HG03558 (cell line): ENCODE data around the gene FAM118B.

Experiments used
- ATAC-seq: cut with Tn5 transposase; IDR thresholded peaks from one replicate; pipeline ENCODE4 v1.9.1; 2021; ENCODE audit warnings: moderate number of reproducible peaks; ENCODE audit not compliant: unreplicated experiment; ENCODE audit errors: extremely low read depth

Gene FAM118B

DNA sequence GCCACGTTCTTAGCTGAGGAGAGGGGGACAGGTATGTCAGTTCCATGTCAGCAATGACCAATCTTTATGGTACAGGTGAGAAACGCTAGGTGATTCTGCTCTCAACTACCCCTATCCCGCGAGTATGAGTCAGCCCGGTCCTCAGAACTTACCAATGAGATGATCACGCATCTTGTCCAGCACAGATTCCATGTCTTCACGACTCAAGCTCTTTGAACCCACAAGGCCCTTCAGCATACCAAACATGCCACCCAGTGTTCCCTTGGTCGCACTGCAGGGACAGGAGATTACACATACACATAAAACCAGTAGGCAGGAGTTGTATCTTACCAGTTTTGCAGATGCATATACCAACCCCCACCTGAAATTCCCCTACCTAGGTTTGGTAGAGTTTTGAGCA lies 54.2 kb downstream of the FAM118B start:
- ATAC-seq, result no peak

DNA sequence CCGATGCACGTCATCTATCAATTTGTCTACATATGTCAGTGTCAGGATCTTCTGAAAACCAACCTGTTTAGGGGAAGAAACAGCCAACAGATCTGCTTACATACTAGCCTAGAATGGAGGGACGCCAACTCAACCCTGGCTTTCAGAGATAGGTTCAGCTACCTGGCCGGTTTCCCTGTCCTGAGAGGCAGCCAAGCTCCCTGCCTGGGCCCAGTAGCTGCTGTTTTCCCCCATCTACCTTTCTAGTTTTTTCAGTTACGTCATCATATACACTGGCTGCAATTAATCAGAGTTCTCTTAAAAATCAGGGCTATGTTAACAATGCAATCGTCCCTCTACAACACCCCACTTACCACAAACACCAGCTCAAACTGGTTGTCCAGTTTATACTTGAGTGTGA lies 56.1 kb downstream of the FAM118B start:
- ATAC-seq, result no peak

DNA sequence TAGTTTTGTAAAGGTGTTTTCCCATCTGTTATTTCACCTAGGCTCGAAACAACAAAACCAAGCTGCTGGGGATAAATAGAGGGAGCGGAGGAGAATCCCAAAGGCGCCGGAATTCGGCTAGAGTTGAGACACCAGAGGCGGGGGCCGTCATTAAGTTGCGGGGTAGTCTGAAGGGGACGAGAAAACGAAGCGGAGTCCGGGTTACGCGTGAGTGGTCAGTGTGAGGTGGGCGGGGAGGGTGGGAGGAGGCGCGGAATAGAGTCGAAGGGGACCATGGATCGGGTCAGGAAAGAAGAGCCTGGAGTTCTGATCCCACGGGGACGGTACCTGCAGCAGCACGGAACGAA lies 56.8 kb downstream of the FAM118B start:
- no peak for ATAC-seq

DNA sequence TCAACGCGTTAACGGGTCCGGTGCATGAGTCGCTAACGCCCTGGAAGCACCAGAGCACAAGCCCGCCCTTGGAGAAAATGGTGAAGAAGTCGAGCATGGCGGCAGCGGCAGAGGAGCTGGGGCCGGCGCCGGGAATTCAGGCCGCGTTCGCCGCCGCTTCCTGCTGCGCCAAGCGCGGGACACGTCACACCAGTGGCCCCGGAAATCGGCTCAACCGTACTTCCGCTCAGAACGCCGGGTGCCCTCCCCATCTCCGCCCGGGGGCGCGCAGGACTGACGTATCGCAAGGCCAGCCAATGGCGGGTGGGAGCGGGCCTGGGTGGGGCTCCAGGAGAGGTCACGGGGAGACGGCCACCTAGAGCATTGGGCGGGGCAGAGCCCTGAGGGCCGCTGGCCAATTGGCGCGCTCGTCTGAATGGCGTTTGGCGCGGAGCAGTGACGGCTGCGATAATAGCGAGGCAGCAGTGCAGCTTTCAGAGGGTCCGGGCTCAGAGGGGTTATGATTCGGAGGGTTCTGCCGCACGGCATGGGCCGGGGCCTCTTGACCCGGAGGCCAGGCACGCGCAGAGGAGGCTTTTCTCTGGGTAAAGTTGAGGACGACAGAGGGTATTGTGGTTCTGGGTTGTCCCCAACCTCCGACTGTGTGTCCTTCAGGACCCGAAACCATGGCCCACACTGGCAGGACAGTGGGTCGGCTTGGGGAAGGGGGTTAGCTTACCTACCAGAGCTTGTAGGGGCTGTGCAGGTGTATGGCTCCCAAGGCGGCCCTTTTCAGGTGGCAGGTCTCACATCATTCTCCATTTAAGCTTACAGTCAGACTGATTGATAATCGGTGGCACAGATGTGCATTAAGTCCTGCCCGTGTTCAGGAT lies 57.4 kb downstream of the FAM118B start, which contains the start of the genes FOXRED1 and SRPRA:
FOXRED1 (plus strand) TSS at position 447 of the 872 bp plus-strand sequence; CDS start at position 500, 53 bp downstream.
SRPRA (minus strand) TSS at position 188 of the 872 bp plus-strand sequence; CDS start at position 97, 91 bp downstream.
- peak; percentile 96 for ATAC-seq

DNA sequence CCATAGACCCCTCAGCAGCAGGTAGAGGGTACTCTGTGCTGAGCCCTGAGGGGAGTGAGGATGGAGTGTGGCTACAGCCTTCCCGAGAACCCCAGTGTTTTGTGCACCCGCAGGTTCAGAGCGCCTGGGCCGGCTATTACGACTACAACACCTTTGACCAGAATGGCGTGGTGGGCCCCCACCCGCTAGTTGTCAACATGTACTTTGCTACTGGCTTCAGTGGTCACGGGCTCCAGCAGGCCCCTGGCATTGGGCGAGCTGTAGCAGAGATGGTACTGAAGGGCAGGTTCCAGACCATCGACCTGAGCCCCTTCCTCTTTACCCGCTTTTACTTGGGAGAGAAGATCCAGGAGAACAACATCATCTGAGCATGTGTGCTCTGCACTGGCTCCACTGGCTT lies 65.7 kb downstream of the FAM118B start:
- ATAC-seq, result no peak

DNA sequence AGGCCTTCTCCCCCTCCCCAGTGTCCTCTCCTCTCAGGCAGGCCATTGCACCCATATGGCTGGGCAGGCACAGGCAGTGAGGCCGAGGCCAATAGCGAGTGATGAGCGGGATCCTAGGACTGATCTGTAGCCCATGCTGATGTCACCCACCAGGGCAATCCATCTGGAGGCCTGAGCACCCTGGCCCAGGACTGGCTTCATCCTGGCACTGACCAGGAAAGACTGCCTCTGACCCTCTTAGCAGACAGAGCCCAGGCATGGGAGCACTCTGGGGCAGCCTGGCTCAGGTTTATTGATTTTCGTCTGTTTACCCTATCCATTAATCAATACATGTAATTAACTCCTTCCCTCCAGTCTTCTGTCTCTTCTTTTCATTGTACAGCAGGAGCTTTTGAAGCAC lies 66.2 kb downstream of the FAM118B start:
- no peak for ATAC-seq

DNA sequence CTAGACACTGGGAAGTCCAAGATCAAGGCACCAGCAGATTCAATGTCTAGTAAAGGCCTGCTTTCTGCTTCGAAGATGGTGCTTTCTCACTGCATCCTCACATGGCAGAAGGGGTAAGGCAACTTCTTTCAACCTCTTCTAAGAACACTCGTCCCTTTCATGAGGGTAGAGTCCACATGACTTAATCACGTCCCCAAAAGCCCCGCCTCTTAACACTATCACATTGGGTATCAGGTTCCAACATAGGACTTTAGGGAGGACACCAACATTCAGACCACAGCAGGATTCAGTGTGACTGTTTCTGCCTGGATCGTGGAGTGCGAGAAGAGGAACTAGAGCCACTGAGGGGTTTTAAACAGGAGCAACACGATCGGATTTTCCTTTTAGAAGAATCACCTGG lies 67.6 kb downstream of the FAM118B start:
- no peak for ATAC-seq

DNA sequence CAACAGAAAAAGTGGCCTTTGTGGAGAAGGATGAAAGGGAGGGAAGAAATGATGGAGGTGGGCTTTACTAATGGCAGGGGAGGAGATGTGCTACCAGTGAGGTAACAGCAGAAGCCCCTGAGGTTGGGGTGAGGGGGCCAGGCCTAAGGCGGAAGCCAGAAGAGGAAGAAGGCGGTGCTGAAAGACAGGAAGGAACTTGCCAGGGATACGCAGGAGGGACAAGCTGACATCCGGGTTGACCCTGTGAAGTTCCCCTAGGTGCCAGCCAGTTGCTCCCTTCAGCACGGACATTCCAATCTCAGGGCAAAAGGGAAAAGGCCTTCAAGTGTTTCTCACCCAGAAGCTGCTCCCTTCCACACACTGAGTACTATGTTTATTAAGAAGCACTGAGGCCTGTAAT lies 69.0 kb downstream of the FAM118B start:
- no peak for ATAC-seq

DNA sequence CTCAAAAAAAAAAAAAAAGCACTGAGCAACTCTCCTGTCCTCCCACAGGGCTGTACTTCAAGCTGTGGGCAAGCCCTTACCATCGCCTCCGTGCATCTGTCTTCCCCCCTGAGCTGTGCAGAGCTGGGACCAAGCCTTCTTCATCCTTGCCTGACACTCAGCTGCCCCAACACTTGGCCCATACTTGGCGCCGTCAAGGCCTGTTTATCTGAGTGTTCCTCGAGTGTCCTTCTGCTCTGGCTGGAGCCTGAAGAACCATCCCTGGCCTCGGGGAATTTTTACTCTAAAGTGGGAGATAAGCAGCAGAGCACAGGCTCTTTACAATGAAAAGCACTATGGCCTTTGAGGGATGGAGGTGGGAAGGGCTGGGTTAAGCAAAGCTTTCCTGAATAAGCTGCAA lies 69.7 kb downstream of the FAM118B start:
- no peak for ATAC-seq

DNA sequence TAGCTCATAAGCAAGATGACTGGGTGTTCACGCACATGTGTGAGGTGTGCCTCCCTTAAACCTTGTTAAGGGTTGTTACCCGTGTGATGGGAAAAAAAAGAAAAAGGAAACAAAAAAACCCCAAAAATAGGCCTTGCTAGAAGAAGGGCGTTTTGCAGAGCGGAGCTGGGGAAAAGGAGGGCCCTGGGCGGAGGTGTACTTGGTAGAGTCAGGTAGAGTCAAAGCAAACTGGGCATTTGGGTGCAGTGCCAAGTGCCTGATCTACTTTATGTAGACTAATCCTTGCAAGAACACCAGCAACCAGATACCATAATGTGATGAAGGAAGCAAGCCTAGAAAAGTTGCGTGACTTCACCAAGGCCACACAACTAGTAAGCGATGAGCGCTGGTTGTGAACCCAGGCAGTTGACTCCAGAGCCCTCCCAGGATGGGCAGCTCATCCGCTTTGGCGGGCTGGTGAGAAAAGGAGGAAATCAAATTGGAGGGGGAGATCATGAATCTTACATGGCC lies 70.1 kb downstream of the FAM118B start:
- ATAC-seq, result no peak

DNA sequence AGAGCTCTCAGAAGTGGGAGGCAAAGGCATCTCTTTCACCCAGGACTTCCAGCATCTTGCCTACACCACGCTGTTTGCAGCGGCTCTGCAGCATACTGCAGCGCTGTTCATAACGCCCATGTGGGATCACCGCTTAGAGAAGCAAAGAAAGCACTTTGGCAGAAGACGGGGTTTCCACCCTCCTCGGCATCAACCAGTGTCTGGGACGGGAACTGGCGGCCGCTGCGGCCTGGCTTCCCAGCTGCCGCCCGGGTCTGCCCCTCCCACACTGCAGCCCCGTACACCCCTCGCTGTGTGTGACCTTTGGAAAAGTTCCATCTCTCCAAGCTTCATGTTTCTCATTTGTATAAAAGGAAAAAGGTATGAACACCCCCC lies 70.8 kb downstream of the FAM118B start:
- no peak for ATAC-seq

DNA sequence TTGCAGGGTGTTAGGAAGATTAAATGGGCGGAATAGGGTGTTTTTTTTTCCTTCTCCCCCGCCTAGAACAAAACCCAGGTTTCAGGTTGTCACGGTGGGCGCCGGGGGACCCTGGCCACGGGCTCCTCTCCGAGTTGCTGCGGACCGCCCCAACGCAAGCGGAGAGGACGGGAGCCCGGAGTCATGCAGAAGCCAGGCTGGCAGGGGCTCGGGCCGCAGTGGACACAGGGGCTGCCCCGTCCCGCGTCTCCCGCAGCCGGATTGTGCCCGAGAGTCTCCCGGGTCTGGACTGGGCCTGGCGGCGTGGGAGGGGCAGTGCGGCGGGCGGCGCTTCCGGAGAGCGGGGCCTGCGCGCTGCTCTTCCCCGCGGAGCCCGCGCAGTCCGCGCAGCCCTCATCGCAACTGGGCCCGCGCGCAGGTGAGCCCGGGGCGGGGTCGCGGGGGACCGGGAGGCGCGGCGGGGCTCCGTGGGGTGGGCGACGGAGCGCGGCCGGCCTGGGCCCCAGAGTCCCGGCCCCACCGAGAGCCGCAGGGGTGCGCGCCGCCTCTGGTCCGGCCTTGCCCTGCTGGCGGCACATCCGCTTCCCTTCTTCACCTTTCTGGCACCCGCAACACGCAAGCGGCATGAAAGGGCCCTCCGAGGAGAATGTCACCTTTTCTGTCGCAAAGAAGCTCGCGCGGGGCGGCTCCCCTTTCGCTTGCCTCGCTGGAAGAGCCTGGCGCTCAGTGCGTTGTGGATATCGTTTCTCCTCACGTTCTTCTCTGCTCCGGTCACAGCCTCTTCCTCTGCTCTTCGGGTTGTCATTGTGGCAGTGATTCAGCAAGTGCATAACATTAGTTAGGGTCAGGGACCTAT lies 71.4 kb downstream of the FAM118B start, which contains the start of gene TIRAP:
TIRAP (plus strand) TSS at position 358 of the 856 bp plus-strand sequence. CDS start 7,802 bp downstream, outside the sequence.
- peak; percentile 34 for ATAC-seq

DNA sequence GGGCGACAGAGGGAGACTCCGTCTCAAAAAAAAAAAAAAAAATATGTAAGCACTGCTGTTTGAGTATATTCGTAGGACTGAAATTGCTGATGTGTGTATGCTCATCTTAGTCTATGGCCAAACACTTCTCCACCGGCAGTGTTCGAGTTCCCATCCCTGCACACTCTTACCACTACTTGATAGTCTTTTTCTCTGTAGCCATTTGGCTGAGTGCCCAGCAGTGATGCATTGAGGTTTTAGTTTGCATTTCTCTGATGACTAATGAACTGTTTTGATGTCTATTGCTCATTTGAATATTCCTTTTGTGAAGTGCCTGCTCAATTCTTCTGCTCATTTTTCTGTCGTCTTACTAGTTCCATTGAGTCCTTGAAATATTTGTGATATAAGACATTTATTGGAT lies 73.2 kb downstream of the FAM118B start:
- ATAC-seq, result peak; percentile 59

DNA sequence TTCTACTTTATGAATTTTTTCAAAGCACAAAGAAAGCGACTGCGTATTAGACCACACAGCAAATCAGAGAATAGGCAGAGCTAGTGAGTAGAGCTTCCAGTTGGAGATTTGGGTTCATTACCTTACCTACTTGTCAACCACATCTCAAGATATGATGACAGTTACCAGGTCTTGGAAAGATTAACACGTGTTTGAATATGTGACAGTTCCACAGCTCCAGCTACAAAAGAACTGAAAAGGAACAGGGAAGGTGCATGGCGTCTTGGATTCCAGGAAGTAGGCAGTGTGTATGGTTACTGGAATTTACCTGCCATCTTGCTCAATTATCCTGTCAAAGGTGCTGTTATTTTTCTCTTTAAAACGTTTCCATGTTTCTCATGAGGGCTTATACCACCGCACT lies 76.7 kb downstream of the FAM118B start:
- ATAC-seq, result no peak

DNA sequence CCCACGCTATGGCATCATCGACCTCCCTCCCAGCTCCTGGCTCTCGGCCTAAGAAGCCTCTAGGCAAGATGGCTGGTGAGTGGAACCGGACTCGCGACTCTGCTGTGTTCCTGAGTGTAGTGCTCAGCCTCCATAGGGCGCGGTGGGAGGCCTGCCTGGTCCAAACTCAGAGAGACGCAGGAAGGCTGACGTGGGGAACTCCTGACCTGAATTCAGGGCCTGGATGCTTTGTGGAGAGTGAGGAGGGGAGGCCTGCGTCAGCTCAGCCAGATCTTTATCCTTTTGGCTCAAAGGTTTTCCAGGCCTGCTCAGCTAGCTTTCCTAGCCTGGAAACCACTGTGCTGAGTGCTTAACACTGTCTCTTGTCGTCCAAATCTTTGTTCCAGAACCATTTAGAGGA lies 79.3 kb downstream of the FAM118B start:
- no peak for ATAC-seq

DNA sequence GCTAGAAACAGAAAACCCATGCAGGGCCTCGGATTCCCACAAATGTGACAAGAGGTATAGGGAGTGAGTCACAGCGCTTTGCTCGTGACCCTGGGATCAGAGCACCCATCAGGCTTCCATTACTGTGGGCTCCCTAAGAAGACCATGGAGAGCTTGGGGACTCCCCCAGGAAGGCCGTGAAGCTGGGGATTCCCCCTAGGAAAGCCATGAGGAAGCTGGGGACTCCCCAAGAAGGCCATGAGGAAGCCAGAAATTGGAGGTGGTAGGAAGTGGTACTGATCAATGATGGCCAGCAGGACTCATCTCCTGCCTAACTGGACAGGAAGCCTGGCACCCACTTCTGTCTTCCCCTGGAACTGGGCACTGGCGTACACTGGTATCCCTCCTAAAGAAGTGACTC lies 82.1 kb downstream of the FAM118B start:
- no peak for ATAC-seq

DNA sequence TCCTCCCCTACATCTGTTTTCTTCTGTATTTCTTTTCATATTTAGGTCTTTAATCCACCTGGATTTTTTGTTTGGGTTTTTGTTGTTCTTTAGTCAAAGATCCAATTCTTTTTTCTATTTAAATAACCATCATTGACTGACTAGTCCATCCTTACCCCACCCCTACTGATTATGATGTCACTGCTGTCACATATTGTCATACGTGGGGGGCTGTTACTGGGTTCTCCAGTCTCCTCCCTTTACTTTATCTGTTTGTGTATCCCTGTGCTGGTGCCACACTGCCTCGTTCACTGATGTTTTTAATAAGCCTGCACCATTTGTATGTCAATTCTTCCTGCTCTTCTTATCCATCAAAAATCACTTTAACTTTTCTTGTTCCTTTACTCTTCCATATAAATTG lies 85.4 kb downstream of the FAM118B start:
- no peak for ATAC-seq

DNA sequence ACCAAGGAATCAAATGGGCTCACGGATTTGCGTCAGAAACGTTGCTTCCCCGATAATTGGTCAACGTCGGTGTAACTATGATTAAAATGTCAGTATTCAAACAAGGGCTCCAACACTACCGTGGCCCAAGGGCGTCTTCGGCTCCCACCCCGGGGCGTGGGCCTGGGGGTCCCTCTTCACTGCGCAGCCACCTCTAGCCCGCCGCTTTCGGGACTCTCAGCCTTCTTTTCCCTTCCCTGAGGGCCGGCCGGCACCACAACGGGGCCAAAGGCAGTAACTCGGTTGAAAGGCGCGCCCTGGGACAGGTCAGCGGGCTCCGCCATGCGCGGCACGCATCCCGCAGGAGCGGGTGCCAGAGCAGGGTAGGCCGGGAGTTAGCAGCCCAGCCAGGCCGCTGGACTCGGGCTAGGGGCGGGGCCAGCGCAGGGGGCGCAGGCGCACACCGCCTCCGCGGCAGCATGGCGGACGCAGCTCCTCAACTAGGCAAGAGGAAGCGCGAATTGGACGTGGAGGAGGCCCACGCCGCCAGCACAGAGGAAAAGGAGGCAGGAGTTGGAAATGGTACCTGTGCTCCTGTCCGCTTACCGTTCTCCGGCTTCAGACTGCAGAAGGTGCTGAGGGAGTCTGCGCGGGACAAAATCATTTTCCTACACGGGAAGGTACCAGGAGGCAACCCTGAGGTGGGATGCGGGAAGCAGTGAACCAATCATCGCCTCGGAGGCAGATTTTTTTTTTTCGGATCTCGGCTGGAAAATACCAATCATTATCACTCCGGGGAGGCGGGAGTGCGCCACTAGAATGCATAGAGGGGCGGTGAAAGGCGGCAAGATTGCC lies 92.3 kb downstream of the FAM118B start, which contains the start of gene DCPS:
DCPS (plus strand) TSS at position 438 of the 834 bp plus-strand sequence; CDS start at position 459, 21 bp downstream.
- ATAC-seq, result peak; percentile 65

DNA sequence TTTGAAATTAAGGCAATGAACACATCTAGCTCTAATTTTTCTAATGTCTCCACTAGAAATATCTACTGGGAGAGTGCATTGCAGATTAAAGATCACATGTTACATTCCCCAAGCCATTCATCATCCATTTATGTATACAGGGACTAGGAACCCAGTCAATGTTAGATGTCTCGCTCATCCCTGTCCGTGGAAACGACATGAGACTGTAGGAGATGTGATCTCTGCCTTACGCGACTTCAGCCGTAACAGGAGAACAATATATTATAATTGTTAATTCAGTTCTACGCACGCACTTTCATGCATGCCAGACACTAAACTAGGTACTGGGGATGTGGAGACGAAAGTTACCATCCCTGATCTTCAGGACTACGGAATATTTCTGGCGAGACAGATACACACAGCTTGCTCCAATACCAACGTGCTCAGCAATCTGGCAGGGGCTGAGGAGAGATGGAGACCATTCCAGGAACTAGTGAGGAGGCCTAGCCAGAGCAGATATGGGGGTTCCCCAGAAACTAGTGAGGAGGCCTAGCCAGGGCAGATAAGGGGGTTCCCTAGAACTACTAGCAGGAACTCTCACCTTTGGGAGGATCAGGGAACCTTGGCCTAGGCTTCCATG lies 93.0 kb downstream of the FAM118B start:
- no peak for ATAC-seq
